Keratinocyte (primary cell): Measurements from ENCODE around the gene KLK15. TPM values are rescaled to one million over a fixed set of nuclear protein-coding genes. Genes with fewer than 3 reads are reported as not detected.

Experiments
- DNase-seq: peaks from one replicate; pipeline ENCODE4 v3.0.0-alpha.2; 2011; ENCODE audit warnings: low read depth, missing footprints, low spot score
- FAIRE-seq: peaks from 2 replicates; lab custom pipeline; 2011; peaks lifted over from hg19 to GRCh38; lab: Jason Lieb, UNC
- H2AFZ ChIP-seq: 2 replicates; pipeline ENCODE4 v1.6.0; 2012; ENCODE audit warnings: low read length, control low read depth, inconsistent platforms; ENCODE audit not compliant: control insufficient read depth
- H3K27ac ChIP-seq: 2 replicates; pipeline ENCODE4 v1.5.1; 2011; ENCODE audit warnings: low read length; ENCODE audit not compliant: control insufficient read depth, insufficient read depth
- H3K27me3 ChIP-seq: 3 replicates; pipeline ENCODE4 v1.6.0; 2011; ENCODE audit warnings: low read length; ENCODE audit not compliant: control insufficient read depth, insufficient read depth; ENCODE audit errors: extremely low read depth
- H3K36me3 ChIP-seq, 2 experiments: 2 replicates in 1 of 2; 3 replicates in 1 of 2; pipeline ENCODE4 v1.5.1; 2011; ENCODE audit warnings: low read length in 2 of 2, mild to moderate bottlenecking in 1 of 2; ENCODE audit not compliant: control insufficient read depth in 2 of 2, insufficient read depth in 2 of 2; ENCODE audit errors: extremely low read depth in 1 of 2
- H3K4me1 ChIP-seq: 3 replicates; pipeline ENCODE4 v1.5.1; 2011; ENCODE audit warnings: low read length; ENCODE audit not compliant: control insufficient read depth, insufficient read depth; ENCODE audit errors: extremely low read depth
- H3K4me2 ChIP-seq: 3 replicates; pipeline ENCODE4 v1.6.0; 2011; ENCODE audit warnings: low read depth, low read length; ENCODE audit not compliant: control insufficient read depth, insufficient read depth; ENCODE audit errors: extremely low read depth
- H3K4me3 ChIP-seq, 3 experiments: fragments of 200-600 bp in 1 of 3; sonication (generic) in 1 of 3; 2 replicates in 2 of 3; 3 replicates in 1 of 3; pipeline ENCODE4 v1.5.1; 2011 to 2016; ENCODE audit warnings: low read length in 3 of 3, mild to moderate bottlenecking in 3 of 3, control low read depth in 2 of 3, inconsistent platforms in 1 of 3, low read depth in 1 of 3, mixed read lengths in 1 of 3, mixed run types in 1 of 3, moderate library complexity in 1 of 3; ENCODE audit not compliant: control insufficient read depth in 2 of 3, insufficient read depth in 2 of 3; ENCODE audit errors: extremely low read depth in 1 of 3
- H3K79me2 ChIP-seq: 2 replicates; pipeline ENCODE4 v1.6.0; 2012; ENCODE audit warnings: low read length; ENCODE audit not compliant: control insufficient read depth, insufficient read depth
- H3K9ac ChIP-seq: 3 replicates; pipeline ENCODE4 v1.6.0; 2011; ENCODE audit warnings: low read length; ENCODE audit not compliant: control insufficient read depth, insufficient read depth; ENCODE audit errors: extremely low read depth
- H3K9me1 ChIP-seq: 3 replicates; pipeline ENCODE4 v1.6.0; 2011; ENCODE audit warnings: low read length; ENCODE audit not compliant: control insufficient read depth, insufficient read depth; ENCODE audit errors: extremely low read depth
- H3K9me3 ChIP-seq: 2 replicates; pipeline ENCODE4 v1.5.1; 2012; ENCODE audit warnings: low read depth, low read length; ENCODE audit not compliant: control insufficient read depth
- H4K20me1 ChIP-seq: 3 replicates; pipeline ENCODE4 v1.6.0; 2011; ENCODE audit warnings: low read length; ENCODE audit not compliant: control insufficient read depth, insufficient read depth; ENCODE audit errors: extremely low read depth
- CTCF ChIP-seq, 3 experiments: IDR thresholded peaks in 1 of 3; conservative IDR thresholded peaks in 1 of 3; optimal IDR thresholded peaks in 1 of 3; 2 replicates in 2 of 3; 3 replicates in 1 of 3; pipeline versions ENCODE3 to v1.5.1; 2011; ENCODE audit warnings: low read length in 3 of 3, mild to moderate bottlenecking in 3 of 3, moderate library complexity in 2 of 3, control low read depth in 1 of 3, inconsistent platforms in 1 of 3; ENCODE audit not compliant: insufficient read depth in 2 of 3; ENCODE audit errors: extremely low read depth in 1 of 3
- EZH2 ChIP-seq: IDR thresholded peaks from one replicate; pipeline ENCODE4 v1.6.1; 2012; ENCODE audit warnings: inconsistent platforms, mild to moderate bottlenecking, low read length, moderate library complexity
- dilution Hi-C: fragments of 300-500 bp; cut with MboI; formaldehyde crosslinking; loops from one replicate; pipeline ENCODE4 v1.7.0; 2020; ENCODE audit warnings: low sequenced_read_pairs; ENCODE audit not compliant: extremely low pct_ligation_motif_present
- polyA plus RNA-seq, 5 experiments: library from polyadenylated mRNA; depleted of rRNA in 3 of 5; stranded (reverse) in 3 of 5; stranded (forward) in 1 of 5; unstranded in 1 of 5; fragments of >200 nt; gene quantifications; 1 replicate in 1 of 5; 2 replicates in 3 of 5; 3 replicates in 1 of 5; pipeline versions ENCODE4 v1.2.1 to v1.2.3, GENCODE V29; 2011 to 2012; ENCODE audit warnings: missing spikeins in 2 of 5, low read depth in 1 of 5, low replicate concordance in 1 of 5

Gene KLK15
- polyA plus RNA-seq, 1 donor (not counting 4 experiments of a cell fraction or from before 2014, with no cell fraction given), result not detected

GRCh38 chr19:50877338-50877737 is 44.0 kb upstream of the KLK15 start:
- Histone ChIP-seq H2AFZ (no peak overlapping the region), H3K27ac (no peak overlapping the region), H3K9me3 (no peaks in the 10 kb centered on the region), H3K79me2 (no peaks in the 10 kb centered on the region), H3K9ac (no peak overlapping the region), H3K27me3 (peaks cover 20% of the 10 kb centered on the region), H3K4me3 (no peak overlapping the region), H3K36me3 (no peaks in the 10 kb centered on the region), H3K4me2 (no peak overlapping the region), H4K20me1 (no peaks in the 10 kb centered on the region), H3K4me1 (no peaks in the 10 kb centered on the region), H3K9me1 (no peaks in the 10 kb centered on the region)
- dilution Hi-C loops, result no loop called here
- DNase-seq, result no peak
- no peak for FAIRE-seq
- no peak for TF ChIP-seq EZH2
- TF ChIP-seq CTCF (optimal IDR thresholded peaks at IDR 0.05 in 1 of 3, IDR thresholded peaks at IDR 0.05 in 1 of 3, conservative IDR thresholded peaks at IDR 0.05 in 1 of 3; ENCODE audit: extremely low read depth in 1 of 3, insufficient read depth in 2 of 3, low read length in 3 of 3), result no peak

- dilution Hi-C loops, result no loop called here
- TF ChIP-seq EZH2 (no peak), CTCF (optimal IDR thresholded peaks at IDR 0.05 in 1 of 3, IDR thresholded peaks at IDR 0.05 in 1 of 3, conservative IDR thresholded peaks at IDR 0.05 in 1 of 3; ENCODE audit: extremely low read depth in 1 of 3, insufficient read depth in 2 of 3, low read length in 3 of 3) (no peak)
- Histone ChIP-seq H3K36me3 (no peaks in the 10 kb centered on the region), H3K27me3 (peaks cover 20% of the 10 kb centered on the region), H3K9me3 (no peaks in the 10 kb centered on the region), H3K9ac (no peak overlapping the region), H4K20me1 (no peaks in the 10 kb centered on the region), H2AFZ (no peak overlapping the region), H3K79me2 (no peaks in the 10 kb centered on the region), H3K4me1 (no peaks in the 10 kb centered on the region), H3K4me3 (no peak overlapping the region), H3K4me2 (no peak overlapping the region), H3K27ac (no peak overlapping the region), H3K9me1 (no peaks in the 10 kb centered on the region)
- DNase-seq, result no peak
- no peak for FAIRE-seq
Observed at GRCh38 chr19:50876456-50876855, 43.1 kb upstream of the KLK15 start.
